Karpas-422 (cell line): Measurements from ENCODE around the gene RAB8A. TPM values are rescaled to one million over a fixed set of nuclear protein-coding genes. Genes with fewer than 3 reads are reported as not detected.

Experiments used
- DNase-seq: peaks from one replicate; pipeline ENCODE4 v3.0.0-alpha.2; 2015
- H2AFZ ChIP-seq: fragments of 200-600 bp; sonication (generic); 2 replicates; pipeline ENCODE4 v1.6.1; 2014; ENCODE audit warnings: antibody characterized with exemption, low read length, mixed read lengths
- H3K27ac ChIP-seq: fragments of 200-600 bp; sonication (generic); 2 replicates; pipeline ENCODE4 v1.5.1; 2014; ENCODE audit warnings: mild to moderate bottlenecking, low read length, moderate library complexity
- H3K27me3 ChIP-seq: fragments of 200-600 bp; sonication (generic); 2 replicates; pipeline ENCODE4 v1.6.1; 2014; ENCODE audit warnings: low read length, mixed read lengths
- H3K36me3 ChIP-seq: fragments of 200-600 bp; sonication (generic); 2 replicates; pipeline ENCODE4 v1.6.1; 2014; ENCODE audit warnings: low read length, mixed read lengths; ENCODE audit not compliant: insufficient read depth
- H3K4me1 ChIP-seq: fragments of 200-600 bp; sonication (generic); 2 replicates; pipeline ENCODE4 v1.6.1; 2014; ENCODE audit warnings: mild to moderate bottlenecking, low read length, mixed read lengths
- H3K4me2 ChIP-seq: fragments of 200-600 bp; sonication (generic); 2 replicates; pipeline ENCODE4 v1.6.1; 2014; ENCODE audit warnings: low read length, low read depth, mild to moderate bottlenecking; ENCODE audit not compliant: poor library complexity, severe bottlenecking
- H3K4me3 ChIP-seq: fragments of 200-600 bp; sonication (generic); 2 replicates; pipeline ENCODE4 v1.5.1; 2014; ENCODE audit warnings: mild to moderate bottlenecking, antibody characterized with exemption, low read length, mixed read lengths
- H3K79me2 ChIP-seq: fragments of 200-600 bp; sonication (generic); 2 replicates; pipeline ENCODE4 v1.6.1; 2014; ENCODE audit warnings: mild to moderate bottlenecking, low read length, mixed read lengths
- H3K9ac ChIP-seq: fragments of 200-600 bp; sonication (generic); 2 replicates; pipeline ENCODE4 v1.6.0; 2014; ENCODE audit warnings: low read length
- H3K9me2 ChIP-seq: fragments of 200-600 bp; sonication (generic), shearing (Covaris generic); replicated peaks from 2 replicates; pipeline ENCODE4 v1.6.0; 2014; ENCODE audit warnings: mild to moderate bottlenecking, low read length, moderate library complexity; ENCODE audit not compliant: insufficient read depth
- H3K9me3 ChIP-seq: fragments of 300-700, 200-600 bp; sonication (generic); 2 replicates; pipeline ENCODE4 v1.6.1; 2014; ENCODE audit warnings: low read length, mixed read lengths
- H4K20me1 ChIP-seq: fragments of 200-600 bp; sonication (generic); 2 replicates; pipeline ENCODE4 v1.6.1; 2014; ENCODE audit warnings: mild to moderate bottlenecking, antibody characterized with exemption, low read length, low read depth; ENCODE audit not compliant: insufficient read depth
- total RNA-seq: library from RNA; depleted of rRNA; stranded (reverse); fragments of >200 nt; shearing (Covaris generic); gene quantifications from 2 replicates; pipeline ENCODE4 v1.2.3, GENCODE V29; 2014; ENCODE audit warnings: low replicate concordance

Gene RAB8A
- total RNA-seq, 1 experiment from 2014 or later = 30.2 TPM

- Histone ChIP-seq H3K36me3 (peaks cover 29% of the 10 kb centered on the region; the same call in 1 of the 2 replicates), H3K9me2 (no peaks in the 10 kb centered on the region), H3K4me1 (no peaks in the 10 kb centered on the region), H3K9ac (no peak overlapping the region), H2AFZ (no peak overlapping the region), H3K27me3 (no peaks in the 10 kb centered on the region), H3K27ac (no peak overlapping the region), H3K79me2 (peaks cover 8% of the 10 kb centered on the region; the same call in 1 of the 2 replicates), H3K9me3 (no peaks in the 10 kb centered on the region), H4K20me1 (0 out of 2 replicates have a peak, but pooled peaks cover 4% of the 10 kb centered on the region), H3K4me3 (no peak overlapping the region), H3K4me2 (no peak overlapping the region)
- no peak for DNase-seq
Measured at GRCh38 chr19:16087940-16088339, 23.7 kb upstream of the RAB8A start.

DNA sequence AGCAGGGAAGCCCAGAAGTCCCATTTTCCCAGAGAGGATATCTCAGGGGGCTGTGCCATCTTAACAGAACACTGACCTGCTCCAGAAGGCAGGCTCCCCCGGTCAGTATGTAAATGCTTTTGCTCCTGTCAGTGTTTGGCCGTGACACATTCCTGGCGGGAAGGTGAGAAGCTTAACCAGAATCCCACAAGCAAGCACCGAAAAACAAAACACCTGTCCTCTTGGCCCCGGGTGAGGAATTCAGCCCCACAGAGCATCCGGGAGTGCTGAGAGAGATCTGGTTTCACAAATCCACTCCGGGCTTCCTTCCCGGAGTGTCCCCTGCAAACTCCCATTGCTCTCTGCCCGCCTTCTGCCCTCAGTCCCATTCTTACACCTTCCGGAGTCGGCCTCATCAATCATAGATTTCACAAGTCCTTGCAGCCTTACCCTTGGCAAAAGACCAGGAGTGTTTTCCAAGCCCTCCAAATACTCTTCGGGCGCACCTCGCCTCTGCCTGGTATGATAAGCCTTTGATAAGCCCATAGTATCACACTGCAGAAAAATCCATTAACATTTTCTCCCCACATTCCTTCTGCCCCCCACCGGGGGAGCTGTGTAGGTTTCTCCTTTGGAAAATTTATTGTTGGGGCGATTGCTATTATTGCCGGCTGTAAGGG lies 23.2 kb upstream of the RAB8A start:
- no peaks in the 10 kb centered on the region for H3K4me1 ChIP-seq
- H3K9me3 ChIP-seq = no peaks in the 10 kb centered on the region
- 0 out of 2 replicates have a peak, but pooled peaks cover 4% of the 10 kb centered on the region for H4K20me1 ChIP-seq
- peaks cover 28% of the 10 kb centered on the region; the same call in 1 of the 2 replicates for H3K36me3 ChIP-seq
- no peak overlapping the region for H3K4me2 ChIP-seq
- no peaks in the 10 kb centered on the region for H3K27me3 ChIP-seq
- H3K79me2 ChIP-seq = peaks cover 8% of the 10 kb centered on the region; the same call in 1 of the 2 replicates
- H3K9me2 ChIP-seq = no peaks in the 10 kb centered on the region
- H3K27ac ChIP-seq = no peak overlapping the region
- H3K4me3 ChIP-seq = no peak overlapping the region
- no peak overlapping the region for H2AFZ ChIP-seq
- no peak for DNase-seq
- H3K9ac ChIP-seq = no peak overlapping the region

- H3K4me1 ChIP-seq = no peaks in the 10 kb centered on the region
- no peaks in the 10 kb centered on the region for H3K9me3 ChIP-seq
- no peak overlapping the region for H3K4me2 ChIP-seq
- H3K27ac ChIP-seq = no peak overlapping the region
- H3K27me3 ChIP-seq = no peaks in the 10 kb centered on the region
- 0 out of 2 replicates have a peak, but pooled peaks cover under 1% of the 10 kb centered on the region for H4K20me1 ChIP-seq
- H2AFZ ChIP-seq = no peak overlapping the region
- H3K9me2 ChIP-seq = no peaks in the 10 kb centered on the region
- H3K4me3 ChIP-seq = no peak overlapping the region
- H3K9ac ChIP-seq = no peak overlapping the region
- no peak for DNase-seq
- peaks cover 6% of the 10 kb centered on the region; the same call in 1 of the 2 replicates for H3K79me2 ChIP-seq
- peaks cover 27% of the 10 kb centered on the region; the same call in 1 of the 2 replicates for H3K36me3 ChIP-seq
Measured at GRCh38 chr19:16089010-16089846, 22.5 kb upstream of the RAB8A start.

DNA sequence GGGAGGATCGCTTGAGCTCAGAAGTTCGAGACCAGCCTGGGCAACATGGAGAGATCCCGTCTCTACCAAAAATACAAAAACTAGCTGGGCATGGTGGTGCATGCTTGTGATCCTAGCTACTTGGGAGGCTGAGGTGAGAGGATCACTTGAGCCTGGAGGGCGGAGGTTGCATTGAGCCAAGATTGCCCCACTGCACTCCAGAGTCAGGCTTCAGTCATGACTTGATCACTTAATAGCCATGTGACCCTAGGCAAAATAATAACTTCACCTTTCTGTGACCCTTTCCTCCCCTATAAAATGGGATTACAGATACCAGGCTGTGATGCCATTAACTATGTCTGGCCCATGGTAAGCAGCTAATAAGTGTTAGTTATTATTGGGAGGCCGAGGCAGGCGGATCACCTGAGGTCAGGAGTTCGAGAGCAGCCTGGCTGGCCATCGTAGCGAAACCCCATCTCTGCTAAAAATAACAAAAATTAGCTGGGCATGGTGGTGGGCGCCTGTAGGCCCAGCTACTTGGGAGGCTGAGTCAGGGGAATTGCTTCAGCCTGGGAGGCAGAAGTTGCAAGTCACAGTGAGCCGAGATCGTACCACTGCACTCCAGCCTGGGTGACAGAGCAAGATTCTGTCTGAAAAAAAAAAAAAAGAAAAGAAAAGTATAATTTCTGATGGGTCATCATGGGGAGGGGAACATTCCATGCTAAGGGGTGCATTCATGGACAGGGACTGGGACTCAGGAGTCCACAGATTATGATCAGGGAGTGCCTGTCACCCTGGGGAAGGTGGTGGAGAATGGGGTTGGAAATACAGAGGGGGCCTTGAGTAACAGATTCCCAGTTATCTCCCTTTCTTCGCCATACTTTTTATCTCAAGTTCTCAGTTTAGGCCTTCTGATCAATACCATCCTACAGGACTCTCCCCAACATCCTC lies 19.9 kb upstream of the RAB8A start:
- H3K79me2 ChIP-seq = no peaks in the 10 kb centered on the region
- no peaks in the 10 kb centered on the region for H3K27me3 ChIP-seq
- H3K4me3 ChIP-seq = no peak overlapping the region
- no peaks in the 10 kb centered on the region for H4K20me1 ChIP-seq
- H3K4me2 ChIP-seq = no peak overlapping the region
- no peaks in the 10 kb centered on the region for H3K9me2 ChIP-seq
- DNase-seq = no peak
- H3K9ac ChIP-seq = no peak overlapping the region
- no peak overlapping the region for H3K27ac ChIP-seq
- no peaks in the 10 kb centered on the region for H3K4me1 ChIP-seq
- H3K9me3 ChIP-seq = no peaks in the 10 kb centered on the region
- peaks cover 38% of the 10 kb centered on the region; the same call in 1 of the 2 replicates for H3K36me3 ChIP-seq
- H2AFZ ChIP-seq = no peak overlapping the region

DNA sequence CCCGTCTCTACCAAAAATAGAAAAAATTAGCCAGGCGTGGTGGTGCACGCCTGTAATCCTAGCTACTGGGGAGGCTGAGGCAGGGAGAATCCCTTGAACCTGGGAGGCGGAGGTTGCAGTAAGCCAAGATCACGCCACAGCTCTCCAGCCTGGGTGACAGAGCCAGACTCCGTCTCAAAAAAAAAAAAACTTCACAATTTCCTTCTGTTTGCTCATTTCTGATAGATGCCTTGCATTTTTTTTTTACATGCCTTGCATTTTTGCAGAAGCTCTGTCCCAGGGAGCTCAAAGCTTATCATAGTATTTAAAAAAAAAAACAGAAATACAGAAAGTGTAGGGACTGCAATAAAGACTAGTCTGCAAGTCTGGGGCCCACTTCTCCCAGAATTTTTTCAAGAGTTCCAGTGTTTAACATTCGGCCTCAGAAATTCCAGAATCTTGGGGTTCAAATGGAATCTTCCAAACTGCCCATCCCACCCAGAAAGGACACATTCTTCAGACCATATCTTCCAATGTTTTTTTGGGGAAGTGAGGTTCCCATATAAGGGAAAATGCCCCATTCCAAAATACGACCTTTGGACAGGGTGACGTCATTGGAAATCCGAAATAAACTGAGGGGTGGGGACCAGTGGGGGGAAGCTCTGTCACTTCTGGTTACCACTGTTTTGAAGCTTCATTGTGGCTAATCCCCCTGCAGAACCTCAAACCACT lies 17.2 kb upstream of the RAB8A start:
- no peaks in the 10 kb centered on the region for H3K4me1 ChIP-seq
- no peak overlapping the region for H3K4me2 ChIP-seq
- no peak for DNase-seq
- no peaks in the 10 kb centered on the region for H3K9me3 ChIP-seq
- no peaks in the 10 kb centered on the region for H4K20me1 ChIP-seq
- H3K27me3 ChIP-seq = no peaks in the 10 kb centered on the region
- H3K36me3 ChIP-seq = peaks cover 38% of the 10 kb centered on the region
- no peak overlapping the region for H3K27ac ChIP-seq
- H3K9me2 ChIP-seq = no peaks in the 10 kb centered on the region
- H3K4me3 ChIP-seq = no peak overlapping the region
- no peak overlapping the region for H2AFZ ChIP-seq
- H3K79me2 ChIP-seq = no peaks in the 10 kb centered on the region
- no peak overlapping the region for H3K9ac ChIP-seq

- DNase-seq = no peak
- Histone ChIP-seq H3K36me3 (peaks cover 43% of the 10 kb centered on the region), H3K4me2 (no peak overlapping the region), H3K9me2 (no peaks in the 10 kb centered on the region), H3K9ac (no peak overlapping the region), H3K9me3 (no peaks in the 10 kb centered on the region), H3K79me2 (no peaks in the 10 kb centered on the region), H4K20me1 (no peaks in the 10 kb centered on the region), H2AFZ (no peak overlapping the region), H3K4me1 (no peaks in the 10 kb centered on the region), H3K4me3 (no peak overlapping the region), H3K27ac (no peak overlapping the region), H3K27me3 (no peaks in the 10 kb centered on the region)
Measured at GRCh38 chr19:16095071-16095571, 16.6 kb upstream of the RAB8A start.

GRCh38 chr19:16096280-16096855 lies 15.3 kb upstream of the RAB8A start:
- Histone ChIP-seq H3K9me2 (no peaks in the 10 kb centered on the region), H3K4me3 (no peak overlapping the region), H2AFZ (no peak overlapping the region), H3K27ac (no peak overlapping the region), H3K4me2 (no peak overlapping the region), H3K36me3 (peaks cover 47% of the 10 kb centered on the region), H3K27me3 (no peaks in the 10 kb centered on the region), H3K9ac (no peak overlapping the region), H3K4me1 (no peaks in the 10 kb centered on the region), H3K9me3 (no peaks in the 10 kb centered on the region), H3K79me2 (no peaks in the 10 kb centered on the region), H4K20me1 (no peaks in the 10 kb centered on the region)
- DNase-seq = no peak
